IMR-90 (cell line): Measurements from ENCODE around the gene TMEM129. TPM values are rescaled to one million over a fixed set of nuclear protein-coding genes. Genes with fewer than 3 reads are reported as not detected.

ENCODE experiments used
- ATAC-seq: fragments of 200-7000 bp; cut with Tn5 transposase; 2 replicates; pipeline ENCODE4 v1.9.1; 2020; ENCODE audit warnings: low read depth, mild to moderate bottlenecking, moderate library complexity
- BruUV-seq: library from RNA; stranded (reverse); fragments of 400-500 nt; replicated peaks from 2 replicates; lab custom pipeline; 2021; lab: Mats Ljungman, UMichigan
- CTCF ChIA-PET: fragments of 300-600 bp; formaldehyde crosslinking; extraction: SDS; loops from one replicate; lab custom pipeline; 2021; ENCODE audit warnings: antibody characterized with exemption; lab: Yijun Ruan, JAX
- POLR2A ChIA-PET: fragments of 300-600 bp; sonication (Branson Sonifier 250); formaldehyde crosslinking; loops from one replicate; lab custom pipeline; 2022; ENCODE audit warnings: antibody characterized with exemption; ENCODE audit not compliant: unreplicated experiment; lab: Charles Lee
- DNase-seq: peaks from one replicate; pipeline ENCODE4 v3.0.0; 2013
- H2AFZ ChIP-seq: replicated peaks from 2 replicates; pipeline ENCODE3; 2013; ENCODE audit warnings: low read length, mild to moderate bottlenecking; ENCODE audit not compliant: poor library complexity
- H2AK5ac ChIP-seq: 2 replicates; pipeline ENCODE4 v1.6.1; 2013; ENCODE audit warnings: low read depth, low read length, inconsistent platforms
- H2AK9ac ChIP-seq: replicated peaks from 2 replicates; pipeline ENCODE3; 2013; ENCODE audit warnings: mild to moderate bottlenecking, low read depth, low read length, moderate library complexity; ENCODE audit not compliant: poor library complexity
- H2BK120ac ChIP-seq: 2 replicates; pipeline ENCODE4 v1.6.1; 2013; ENCODE audit warnings: low read depth, low read length, inconsistent platforms
- H2BK15ac ChIP-seq: 3 replicates; pipeline ENCODE4 v1.6.1; 2013; ENCODE audit warnings: low read depth, low read length, inconsistent platforms
- H2BK20ac ChIP-seq: 2 replicates; pipeline ENCODE4 v1.6.1; 2013; ENCODE audit warnings: low read depth, mild to moderate bottlenecking, inconsistent platforms, low read length, moderate library complexity
- H2BK5ac ChIP-seq: 2 replicates; pipeline ENCODE4 v1.6.1; 2013; ENCODE audit warnings: mild to moderate bottlenecking, low read depth, low read length, inconsistent platforms; ENCODE audit not compliant: poor library complexity, severe bottlenecking
- H3K14ac ChIP-seq: replicated peaks from 2 replicates; pipeline ENCODE4 v1.6.1; 2013; ENCODE audit warnings: low read depth, low read length, inconsistent platforms
- H3K18ac ChIP-seq: 2 replicates; pipeline ENCODE4 v1.6.1; 2013; ENCODE audit warnings: low read depth, low read length, control low read depth
- H3K23ac ChIP-seq: 2 replicates; pipeline ENCODE4 v1.6.1; 2013; ENCODE audit warnings: low read depth, low read length, inconsistent platforms
- H3K27ac ChIP-seq: 2 replicates; pipeline ENCODE4 v1.5.1; 2013; ENCODE audit warnings: mild to moderate bottlenecking, control low read depth, low read length; ENCODE audit not compliant: insufficient read depth
- H3K27me3 ChIP-seq: 2 replicates; pipeline ENCODE4 v1.6.1; 2013; ENCODE audit warnings: low read length; ENCODE audit not compliant: control insufficient read depth, insufficient read depth
- H3K36me3 ChIP-seq: 2 replicates; pipeline ENCODE4 v1.6.1; 2013; ENCODE audit warnings: low read length, mixed read lengths; ENCODE audit not compliant: control insufficient read depth, insufficient read depth
- H3K4ac ChIP-seq: 2 replicates; pipeline ENCODE4 v1.6.1; 2013; ENCODE audit warnings: low read depth, low read length, inconsistent platforms
- H3K4me1 ChIP-seq: 2 replicates; pipeline ENCODE4 v1.6.1; 2013; ENCODE audit warnings: low read length, mixed read lengths; ENCODE audit not compliant: control insufficient read depth, insufficient read depth
- H3K4me2 ChIP-seq: 2 replicates; pipeline ENCODE4 v1.6.1; 2013; ENCODE audit warnings: low read depth, mild to moderate bottlenecking, control low read depth, low read length, moderate library complexity
- H3K4me3 ChIP-seq: 2 replicates; pipeline ENCODE4 v1.5.1; 2013; ENCODE audit warnings: low read depth, mild to moderate bottlenecking, control low read depth, low read length, moderate library complexity; ENCODE audit not compliant: insufficient read depth
- H3K56ac ChIP-seq: 2 replicates; pipeline ENCODE4 v1.6.1; 2013; ENCODE audit warnings: low read length, inconsistent platforms; ENCODE audit not compliant: insufficient read depth; ENCODE audit errors: extremely low read depth
- H3K79me1 ChIP-seq, 2 experiments: 2 replicates each; pipeline ENCODE4 v1.6.1; 2013; ENCODE audit warnings: low read length in 2 of 2, inconsistent platforms in 1 of 2, low read depth in 1 of 2
- H3K9ac ChIP-seq: 2 replicates; pipeline ENCODE4 v1.6.1; 2013; ENCODE audit warnings: low read depth, low read length, control low read depth
- H3K9me1 ChIP-seq: 2 replicates; pipeline ENCODE4 v1.6.1; 2013; ENCODE audit warnings: low read length, inconsistent platforms; ENCODE audit not compliant: insufficient read depth
- H3K9me3 ChIP-seq: 2 replicates; pipeline ENCODE4 v1.6.1; 2013; ENCODE audit warnings: low read length; ENCODE audit not compliant: control insufficient read depth, insufficient read depth
- H4K20me1 ChIP-seq: 2 replicates; pipeline ENCODE4 v1.6.1; 2013; ENCODE audit warnings: low read length, inconsistent platforms; ENCODE audit not compliant: insufficient read depth
- H4K5ac ChIP-seq: 2 replicates; pipeline ENCODE4 v1.6.1; 2013; ENCODE audit warnings: mild to moderate bottlenecking, low read depth, low read length, control low read depth
- H4K8ac ChIP-seq, 2 experiments: 2 replicates each; pipeline ENCODE4 v1.6.1; 2013; ENCODE audit warnings: low read depth in 2 of 2, low read length in 2 of 2, control low read depth in 1 of 2, inconsistent platforms in 1 of 2
- H4K91ac ChIP-seq: 2 replicates; pipeline ENCODE4 v1.6.1; 2013; ENCODE audit warnings: low read depth, low read length, inconsistent platforms; ENCODE audit not compliant: insufficient read depth
- ELK1 ChIP-seq: fragments of 150-350 bp; IDR thresholded peaks from 2 replicates; pipeline ENCODE4 v1.6.1; 2016; ENCODE audit warnings: low read depth, mild to moderate bottlenecking, low read length, moderate library complexity, borderline replicate concordance
- WGBS, 2 experiments: methylation state at CpG; one replicate each; pipeline versions ENCODE4 v1.1.5 to v1.1.7; 2013; ENCODE audit warnings: missing lambda C conversion rate in 2 of 2; ENCODE audit not compliant: insufficient read length in 1 of 2; ENCODE audit errors: extremely low coverage in 2 of 2; 5-methylcytosine and 5-hydroxymethylcytosine counted together
- dilution Hi-C: fragments of 300-500 bp; cut with HindIII; formaldehyde crosslinking; loops from one replicate; pipeline ENCODE4 v1.14.3; 2018; ENCODE audit warnings: low sequenced_read_pairs; ENCODE audit not compliant: unreplicated experiment
- in situ Hi-C: fragments of 300-500 bp; cut with MboI; formaldehyde crosslinking; loops from 3 replicates; pipeline ENCODE4 v1.14.3; 2019; ENCODE audit warnings: low sequenced_read_pairs, inconsistent platforms, mixed read lengths
- intact Hi-C: fragments of 100-400 bp; cut with micrococcal nuclease; formaldehyde crosslinking; loops from 2 replicates; pipeline ENCODE4 v1.10.0; 2022
- polyA plus RNA-seq, 3 experiments: library from polyadenylated mRNA; depleted of rRNA; stranded (reverse); fragments of >200 nt; gene quantifications; 2 replicates each; pipeline ENCODE4 v1.2.3, GENCODE V29; 2012; ENCODE audit warnings: low replicate concordance in 1 of 3
- total RNA-seq: library from RNA; depleted of rRNA; stranded (reverse); fragments of >200 nt; gene quantifications from 2 replicates; pipeline ENCODE4 v1.2.3, GENCODE V29; 2012

TMEM129 gene
- total and polyA plus RNA-seq, 2 of the 4 experiments (the other 2 are of a cell fraction) = 6.6 to 26.6 TPM

GRCh38 chr4:1739358-1739757 is 18.2 kb upstream of the TMEM129 start:
- H4K20me1 ChIP-seq = no peaks in the 10 kb centered on the region; the same call in 1 of the 2 replicates
- dilution Hi-C loops (no loop called here), intact Hi-C loops (no loop called here), in situ Hi-C loops (no loop called here)
- no peak overlapping the region for H3K4me2 ChIP-seq
- H3K79me1 ChIP-seq = peaks cover 6 to 18% of the 10 kb centered on the region in 2 experiments; a peak in 3 of 4 replicates
- peaks cover 51% of the 10 kb centered on the region for H3K36me3 ChIP-seq
- no peak overlapping the region for H3K14ac ChIP-seq
- H4K5ac ChIP-seq = no peak overlapping the region
- no peak overlapping the region for H2AK5ac ChIP-seq
- WGBS, 2 experiments = 95% methylated on average over 4 of the region's 9 CpGs; no CpG with 5 or more reads in 1 of the 2 experiments
- H3K18ac ChIP-seq = no peak overlapping the region
- DNase-seq = no peak
- no peak overlapping the region for H2BK20ac ChIP-seq
- no peak for TF ChIP-seq ELK1
- no peak for ATAC-seq
- no TSS peak for BruUV-seq
- no peak overlapping the region for H3K4ac ChIP-seq
- no peak overlapping the region for H3K9ac ChIP-seq
- H2BK15ac ChIP-seq = no peak overlapping the region
- no peak overlapping the region for H4K91ac ChIP-seq
- no peak overlapping the region for H2AK9ac ChIP-seq
- H2BK120ac ChIP-seq = no peak overlapping the region
- no peaks in the 10 kb centered on the region for H3K27me3 ChIP-seq
- H3K9me3 ChIP-seq = peaks cover 11% of the 10 kb centered on the region
- H3K23ac ChIP-seq = no peak overlapping the region
- H3K27ac ChIP-seq = no peak overlapping the region
- H3K4me3 ChIP-seq = no peak overlapping the region
- H3K4me1 ChIP-seq = no peaks in the 10 kb centered on the region
- H3K56ac ChIP-seq = no peak overlapping the region
- no peak overlapping the region for H2AFZ ChIP-seq
- ChIA-PET POLR2A (no interaction called here), CTCF (no interaction called here)
- H3K9me1 ChIP-seq = no peaks in the 10 kb centered on the region
- H2BK5ac ChIP-seq = no peak overlapping the region
- H4K8ac ChIP-seq = no peak overlapping the region
